GM12874 (cell line): ENCODE measurements around the gene DPY19L3.

ENCODE experiments used
- TF ChIP-seq, protein P1 (sequence below): IDR thresholded peaks from 2 replicates; pipeline ENCODE4 v1.5.1; 2011; ENCODE audit warnings: low read depth, mild to moderate bottlenecking, control low read depth, low read length, moderate library complexity; ENCODE audit not compliant: insufficient read depth

Gene DPY19L3

DNA sequence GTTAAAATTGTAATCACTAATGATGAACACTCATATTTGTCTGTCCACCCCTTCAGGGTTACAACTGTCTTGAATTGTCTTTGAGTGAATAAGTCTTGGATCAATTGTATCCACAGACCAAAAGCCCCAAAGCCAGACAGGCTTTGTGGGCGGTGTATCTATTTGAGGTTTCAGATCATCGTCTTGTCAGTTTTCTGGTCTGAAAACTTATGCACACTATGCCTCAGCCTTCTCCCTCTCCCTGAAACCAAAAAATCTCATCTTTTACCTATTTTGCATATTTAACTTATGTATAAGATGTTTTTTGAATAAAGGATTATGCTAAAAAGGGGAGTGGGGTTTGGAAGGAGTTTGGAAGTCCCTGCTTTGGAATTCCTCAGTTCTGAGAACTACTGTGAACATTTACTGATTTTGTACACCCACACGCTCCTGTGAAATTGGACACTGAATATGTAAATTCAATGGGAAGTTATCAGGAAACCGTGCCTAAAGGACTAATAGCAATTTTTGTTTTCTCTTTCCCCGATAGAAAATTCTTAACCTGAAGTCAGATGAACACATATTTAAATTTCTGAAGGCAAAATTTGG is 52.1 kb downstream of the DPY19L3 start:
- TF ChIP-seq, protein P1, sequence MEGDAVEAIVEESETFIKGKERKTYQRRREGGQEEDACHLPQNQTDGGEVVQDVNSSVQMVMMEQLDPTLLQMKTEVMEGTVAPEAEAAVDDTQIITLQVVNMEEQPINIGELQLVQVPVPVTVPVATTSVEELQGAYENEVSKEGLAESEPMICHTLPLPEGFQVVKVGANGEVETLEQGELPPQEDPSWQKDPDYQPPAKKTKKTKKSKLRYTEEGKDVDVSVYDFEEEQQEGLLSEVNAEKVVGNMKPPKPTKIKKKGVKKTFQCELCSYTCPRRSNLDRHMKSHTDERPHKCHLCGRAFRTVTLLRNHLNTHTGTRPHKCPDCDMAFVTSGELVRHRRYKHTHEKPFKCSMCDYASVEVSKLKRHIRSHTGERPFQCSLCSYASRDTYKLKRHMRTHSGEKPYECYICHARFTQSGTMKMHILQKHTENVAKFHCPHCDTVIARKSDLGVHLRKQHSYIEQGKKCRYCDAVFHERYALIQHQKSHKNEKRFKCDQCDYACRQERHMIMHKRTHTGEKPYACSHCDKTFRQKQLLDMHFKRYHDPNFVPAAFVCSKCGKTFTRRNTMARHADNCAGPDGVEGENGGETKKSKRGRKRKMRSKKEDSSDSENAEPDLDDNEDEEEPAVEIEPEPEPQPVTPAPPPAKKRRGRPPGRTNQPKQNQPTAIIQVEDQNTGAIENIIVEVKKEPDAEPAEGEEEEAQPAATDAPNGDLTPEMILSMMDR, result no peak

DNA sequence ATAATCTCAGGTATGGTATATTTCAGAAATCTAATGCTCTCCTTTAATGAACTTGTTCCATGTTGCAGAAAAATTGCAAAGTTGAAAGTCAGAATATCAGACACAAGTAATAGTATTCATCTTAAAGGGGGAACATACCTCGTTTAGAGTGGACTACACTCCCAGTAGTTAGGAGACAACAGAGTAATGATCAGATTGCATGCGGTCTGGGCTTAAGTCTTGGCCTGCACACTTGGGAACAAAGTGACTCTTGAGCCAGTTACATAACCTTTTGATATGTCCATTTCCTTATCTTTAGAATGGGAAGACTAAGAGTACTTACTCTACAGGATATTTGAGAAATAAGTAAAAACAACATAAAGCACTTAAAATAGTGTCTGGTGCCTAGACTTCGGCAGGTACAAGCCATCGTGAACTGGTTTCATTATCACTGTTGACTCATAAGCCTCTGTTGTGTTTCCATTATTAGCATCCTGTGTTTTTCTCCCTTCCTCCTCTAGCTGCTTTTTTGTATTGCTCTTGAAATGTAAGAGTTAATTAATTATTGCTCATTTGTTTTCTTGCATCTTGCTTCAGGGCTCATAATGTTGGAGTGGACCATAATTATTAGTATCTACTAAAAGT is 53.0 kb downstream of the DPY19L3 start:
- TF ChIP-seq, protein P1, result no peak

DNA sequence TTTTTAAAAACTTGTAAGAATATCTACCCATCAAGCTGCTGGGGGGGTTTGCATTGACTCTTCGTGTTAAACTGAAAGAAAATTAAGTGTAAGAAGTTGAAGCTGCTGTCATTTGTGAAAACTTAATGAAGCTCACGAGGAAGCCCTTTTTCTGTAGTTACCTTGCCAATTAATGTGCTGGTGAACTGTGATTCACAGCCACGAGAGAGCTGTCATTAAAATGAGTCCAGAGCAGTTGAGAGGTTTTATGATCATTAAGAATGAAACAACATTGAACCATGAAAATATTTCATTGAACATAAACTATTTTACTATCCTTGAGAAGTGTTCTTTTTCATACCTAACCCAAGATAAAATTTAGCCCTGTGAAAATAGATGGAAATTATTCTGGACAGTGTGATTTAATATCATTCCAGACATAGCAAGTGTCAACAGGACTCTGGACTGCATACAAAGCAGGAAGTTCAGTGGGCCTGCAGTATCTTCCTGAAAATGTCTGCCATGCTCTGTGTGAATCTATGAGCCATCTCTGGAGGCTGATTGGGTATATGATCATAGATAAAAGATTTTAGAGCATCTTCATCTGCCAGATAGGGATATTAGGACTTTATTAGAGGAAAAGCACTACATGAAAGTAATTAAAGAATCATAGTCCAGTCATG is 53.8 kb downstream of the DPY19L3 start:
- TF ChIP-seq, protein P1, result no peak

DNA sequence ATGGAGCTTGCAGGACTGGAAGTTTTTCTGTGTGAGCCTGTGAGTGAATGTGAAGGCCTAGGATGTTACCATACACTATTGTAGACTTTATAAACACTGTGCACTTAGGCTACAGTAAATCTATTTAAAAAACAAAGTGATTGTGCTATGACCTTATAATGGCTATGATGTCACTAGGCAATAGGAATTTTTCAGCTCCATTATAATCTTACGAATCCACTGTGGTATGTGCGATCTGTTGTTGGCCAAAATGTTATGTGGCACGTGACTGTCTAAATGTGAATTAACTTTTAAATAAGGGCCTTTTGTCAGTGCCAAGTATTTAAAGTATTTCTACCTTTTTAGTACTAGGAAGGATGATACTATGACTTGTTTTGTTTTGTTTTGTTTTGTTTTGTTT is 54.9 kb downstream of the DPY19L3 start:
- TF ChIP-seq, protein P1, result no peak

DNA sequence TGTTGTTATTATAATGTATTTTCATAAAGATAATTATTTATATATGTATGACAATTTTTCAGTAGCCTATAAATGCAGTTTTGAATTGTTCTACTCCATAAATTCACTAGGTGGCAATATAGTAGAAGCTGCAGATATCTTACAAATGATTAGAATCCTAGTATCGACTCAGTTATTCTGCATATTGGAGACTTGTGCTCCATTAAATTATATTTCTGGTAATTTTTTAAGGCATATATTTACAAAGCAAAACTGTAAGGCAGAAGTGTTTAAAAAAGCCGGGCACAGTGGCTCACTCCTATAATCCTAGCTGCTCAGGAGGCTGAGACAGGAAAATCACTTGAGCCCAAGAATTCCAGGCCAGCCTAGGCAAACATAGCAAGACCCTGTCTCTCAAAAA is 58.7 kb downstream of the DPY19L3 start:
- TF ChIP-seq, protein P1, result no peak

DNA sequence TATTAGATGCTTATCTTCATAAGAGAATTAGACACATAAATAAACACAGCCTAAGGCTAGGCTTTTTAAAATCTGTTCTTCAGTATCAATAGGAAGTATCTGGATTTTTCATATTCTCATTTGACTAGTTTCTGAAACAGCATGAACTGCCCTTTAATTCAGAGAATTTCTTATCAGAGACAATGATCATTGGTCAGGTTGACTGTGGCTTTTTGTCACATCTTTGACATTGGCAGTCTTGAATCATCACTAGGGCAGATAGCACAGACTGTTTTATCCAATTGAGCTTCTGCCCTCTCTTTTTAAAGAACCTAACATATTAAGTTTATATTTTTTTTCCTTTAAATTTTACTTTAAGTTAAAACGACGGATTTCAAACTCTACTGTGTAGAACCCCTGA is 59.6 kb downstream of the DPY19L3 start:
- TF ChIP-seq, protein P1, result no peak

DNA sequence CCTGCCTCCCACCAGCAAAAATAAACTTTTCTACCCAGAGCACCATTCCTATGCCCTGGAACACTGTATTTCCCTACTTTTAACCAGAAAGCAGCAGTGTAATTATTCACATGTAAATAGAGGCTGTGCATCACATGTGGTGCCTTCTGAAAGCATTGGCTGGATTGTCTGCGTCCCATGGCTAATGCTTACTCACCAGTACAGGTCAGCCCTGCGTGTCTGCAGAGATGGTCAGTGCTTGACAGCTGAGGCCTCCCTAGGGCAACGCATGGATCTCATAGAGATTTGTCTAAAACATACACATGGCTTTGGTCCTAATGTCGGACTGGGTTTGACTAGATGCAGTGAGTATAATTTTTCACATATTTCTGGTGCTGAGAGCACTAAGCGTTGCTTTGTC is 64.2 kb downstream of the DPY19L3 start:
- TF ChIP-seq, protein P1, result no peak
